ENCODE data around the gene AARS2. TPM values are rescaled to one million over a fixed set of nuclear protein-coding genes. Genes with fewer than 3 reads are reported as not detected.

AARS2 gene
- total and polyA plus RNA-seq, 2 of the 8 experiments (the other 6 are each of a cell fraction or from before 2014, with no cell fraction given), result 8.6 to 20.4 TPM

- no peaks in the 10 kb centered on the region; the same call in 1 of the 2 replicates for H3K79me1 ChIP-seq (ENCODE audit: low read depth, low read length)
- H3K56ac ChIP-seq (replicated peaks; ENCODE audit: insufficient read length, low read depth, low read length), result no peak overlapping the region
- no peak overlapping the region for H2BK15ac ChIP-seq (ENCODE audit: low read length)
- H3K23me2 ChIP-seq (ENCODE audit: low read depth, low read length), result peaks cover 6% of the 10 kb centered on the region; the same call in 1 of the 2 replicates
- no peak for FAIRE-seq
- H3K23ac ChIP-seq (ENCODE audit: insufficient read length), result no peak overlapping the region
- H3K9me3 ChIP-seq (ENCODE audit: insufficient read depth in 2 of 2, low read depth in 1 of 2, low read length in 1 of 2), result no peaks in the 10 kb centered on the region
- H2BK5ac ChIP-seq (ENCODE audit: low read depth, low read length), result no peak overlapping the region; the same call in none of the 2 replicates
- H3K27me3 ChIP-seq (replicated peaks in 1 of 4; ENCODE audit: control insufficient read depth in 3 of 4, extremely low read depth in 1 of 4, insufficient read depth in 3 of 4, low read length in 3 of 4), result peaks cover 0 to 3% (median 1%) of the 10 kb centered on the region in 4 experiments; a peak in 2 of 7 replicates
- H4K20me1 ChIP-seq (replicated peaks in 1 of 2; ENCODE audit: control insufficient read depth in 1 of 2, insufficient read depth in 2 of 2, low read length in 2 of 2), result peaks cover 0 to 6% of the 10 kb centered on the region in 2 experiments
- no peak overlapping the region; a peak in 1 of 4 replicates for H3K4me2 ChIP-seq (ENCODE audit: insufficient read depth in 1 of 2, low read depth in 2 of 2, low read length in 2 of 2)
- H4K8ac ChIP-seq (ENCODE audit: extremely low read depth, insufficient read depth, low read length), result no peak overlapping the region
- no peak overlapping the region for H3K18ac ChIP-seq (ENCODE audit: extremely low read depth, low read length)
- peaks cover 0 to 9% (median 3%) of the 10 kb centered on the region in 4 experiments; a peak in 4 of 8 replicates for H3K36me3 ChIP-seq (ENCODE audit: control insufficient read depth in 2 of 4, insufficient read depth in 4 of 4, low read length in 3 of 4)
- H2BK120ac ChIP-seq (replicated peaks; ENCODE audit: low read depth, low read length), result no peak overlapping the region
- H3K4ac ChIP-seq (replicated peaks; ENCODE audit: insufficient read length, low read depth, low read length), result no peak overlapping the region
- ChIA-PET CTCF (ENCODE audit: partially characterized antibody) (interaction anchor here (1.5 to 19.0 kb wide), 6 partner anchors 13 to 66 kb away, joined by 3 to 330 read pairs (median 7); partner anchors contain the start of gene AARS2), POLR2A (ENCODE audit: partially characterized antibody) (interaction anchor here (1.0 to 12.0 kb wide), 4 partner anchors 15 to 26 kb away, joined by 3 to 138 read pairs (median 64); partner anchors contain the start of genes HSP90AB1 and SLC35B2)
- H2BK20ac ChIP-seq (ENCODE audit: low read length), result no peak overlapping the region
- no peaks in the 10 kb centered on the region for H3K79me2 ChIP-seq (ENCODE audit: control insufficient read depth in 1 of 2, insufficient read depth in 2 of 2, low read length in 2 of 2)
- no peak overlapping the region for H3K27ac ChIP-seq (ENCODE audit: low read depth, low read length)
- 0 out of 2 replicates have a peak overlapping the region, but pooled peaks have one; percentile 71 for H2BK12ac ChIP-seq (ENCODE audit: low read depth, low read length)
- 93% methylated on average over 3 of the region's 3 CpGs; no CpG with 5 or more reads in 1 of the 2 experiments for WGBS, 2 experiments (ENCODE audit: extremely low coverage in 1 of 2, insufficient coverage in 1 of 2, insufficient read length in 1 of 2, insufficient replicate concordance in 2 of 2, low coverage in 1 of 2, low lambda C conversion rate in 2 of 2, missing lambda C conversion rate in 1 of 2)
- no peak overlapping the region for H2AK5ac ChIP-seq (ENCODE audit: low read depth, low read length)
- H3K9ac ChIP-seq (replicated peaks in 1 of 4; ENCODE audit: extremely low read depth in 1 of 4, low read depth in 3 of 4, low read length in 3 of 4), result no peak overlapping the region
- H3K14ac ChIP-seq (ENCODE audit: insufficient read length), result no peak overlapping the region
- no peak overlapping the region for H3K4me3 ChIP-seq (ENCODE audit: extremely low read depth in 1 of 4, insufficient read depth in 2 of 4, low read depth in 3 of 4, low read length in 4 of 4)
- H2AFZ ChIP-seq (ENCODE audit: low read length), result no peak overlapping the region
- H3K4me1 ChIP-seq (replicated peaks in 1 of 4; ENCODE audit: control insufficient read depth in 3 of 4, insufficient read depth in 4 of 4, low read length in 3 of 4), result peaks cover 12 to 33% (median 14%) of the 10 kb centered on the region in 4 experiments
- H4K5ac ChIP-seq (ENCODE audit: insufficient read length, low read depth, low read length), result no peak overlapping the region
- no peak for DNase-seq (ENCODE audit: low read depth in 1 of 2, low spot score in 2 of 2)
- H4K91ac ChIP-seq (replicated peaks; ENCODE audit: insufficient read length, low read length), result no peak overlapping the region
- TF ChIP-seq ASH2L (IDR thresholded peaks at IDR 0.05; ENCODE audit: low read length), result no peak
- no peak for TF ChIP-seq CHD2 (IDR thresholded peaks at IDR 0.05; ENCODE audit: low read length)
- TF ChIP-seq PHF8 (conservative IDR thresholded peaks at IDR 0.05; ENCODE audit: low read depth, low read length), result no peak
- TF ChIP-seq EZH2 (IDR thresholded peaks at IDR 0.05; ENCODE audit: low read depth, low read length, severe bottlenecking), result no peak
- no peak for TF ChIP-seq SUZ12 (IDR thresholded peaks at IDR 0.05; ENCODE audit: low read length)
- TF ChIP-seq HDAC2 (IDR thresholded peaks at IDR 0.05; ENCODE audit: borderline replicate concordance in 1 of 2, low read depth in 2 of 2, low read length in 2 of 2), result no peak
- no peak for TF ChIP-seq CBX8 (IDR thresholded peaks at IDR 0.05; ENCODE audit: borderline replicate concordance, low read depth, low read length)
- no peak for TF ChIP-seq KDM5A (IDR thresholded peaks at IDR 0.05; ENCODE audit: low read length)
- no peak for TF ChIP-seq KDM1A (IDR thresholded peaks at IDR 0.05; ENCODE audit: borderline replicate concordance, low read length)
- no peak for TF ChIP-seq SIN3A (conservative IDR thresholded peaks at IDR 0.05 in 1 of 2, IDR thresholded peaks at IDR 0.05 in 1 of 2; ENCODE audit: low read depth in 1 of 2, low read length in 2 of 2)
These were observed 40.6 kb downstream of the AARS2 start for GRCh38 chr6:44272529-44272928.
